ENCODE measurements around the gene MAP3K19.

Gene MAP3K19

GRCh38 chr2:135009339-135009738 lies 37.9 kb downstream of the MAP3K19 start:
- TF ChIP-seq, protein P1, sequence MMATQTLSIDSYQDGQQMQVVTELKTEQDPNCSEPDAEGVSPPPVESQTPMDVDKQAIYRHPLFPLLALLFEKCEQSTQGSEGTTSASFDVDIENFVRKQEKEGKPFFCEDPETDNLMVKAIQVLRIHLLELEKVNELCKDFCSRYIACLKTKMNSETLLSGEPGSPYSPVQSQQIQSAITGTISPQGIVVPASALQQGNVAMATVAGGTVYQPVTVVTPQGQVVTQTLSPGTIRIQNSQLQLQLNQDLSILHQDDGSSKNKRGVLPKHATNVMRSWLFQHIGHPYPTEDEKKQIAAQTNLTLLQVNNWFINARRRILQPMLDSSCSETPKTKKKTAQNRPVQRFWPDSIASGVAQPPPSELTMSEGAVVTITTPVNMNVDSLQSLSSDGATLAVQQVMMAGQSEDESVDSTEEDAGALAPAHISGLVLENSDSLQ (IDR thresholded peaks at IDR 0.05) = no peak
- TF ChIP-seq SUZ12 (IDR thresholded peaks at IDR 0.05) = no peak
- TF ChIP-seq ZNF384 (IDR thresholded peaks at IDR 0.05) = no peak
- no peak for TF ChIP-seq TARDBP (IDR thresholded peaks at IDR 0.05)
- TF ChIP-seq L3MBTL2 (conservative IDR thresholded peaks at IDR 0.05) = no peak
- TF ChIP-seq ARNT (IDR thresholded peaks at IDR 0.05) = no peak
- no peak for TF ChIP-seq HDGF (IDR thresholded peaks at IDR 0.05; ENCODE audit: borderline replicate concordance)
- no peak for TF ChIP-seq NFRKB (IDR thresholded peaks at IDR 0.05)
- TF ChIP-seq SP1 (IDR thresholded peaks at IDR 0.05) = no peak
- no peak for TF ChIP-seq CTBP1 (IDR thresholded peaks at IDR 0.05; ENCODE audit: borderline replicate concordance)
- TF ChIP-seq FOXM1 (IDR thresholded peaks at IDR 0.05; ENCODE audit: borderline replicate concordance) = no peak
- TF ChIP-seq LEF1 (IDR thresholded peaks at IDR 0.05; ENCODE audit: borderline replicate concordance) = no peak
- no peak for TF ChIP-seq BHLHE40 (IDR thresholded peaks at IDR 0.05; ENCODE audit: borderline replicate concordance)
- no peak for TF ChIP-seq FOXA1 (IDR thresholded peaks at IDR 0.05)
- no peak for TF ChIP-seq FOXK2 (IDR thresholded peaks at IDR 0.05)
- no peak for TF ChIP-seq ELF4 (IDR thresholded peaks at IDR 0.05)
- POLR2A ChIA-PET = no interaction called here
- DNase-seq (ENCODE audit: extremely low spot score) = no peak
- CTCF ChIA-PET = no interaction called here

DNA sequence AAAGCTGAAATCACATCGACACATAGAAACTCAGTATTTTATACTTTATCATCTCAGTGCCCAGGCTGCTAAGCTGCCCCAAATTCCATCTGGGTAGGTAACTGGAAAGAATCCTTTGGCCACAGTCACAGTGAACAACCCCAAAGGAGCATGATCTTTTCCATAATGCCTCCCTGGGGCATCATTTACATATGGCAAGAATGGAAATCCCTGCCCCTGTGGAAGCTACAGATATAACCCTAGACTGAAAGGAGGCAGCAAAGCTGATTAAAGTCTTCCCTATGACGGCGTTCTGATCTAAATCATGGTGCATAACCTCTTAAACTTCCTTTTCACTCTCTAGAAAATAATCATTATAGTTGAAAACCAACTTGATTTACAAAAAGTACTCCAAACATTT lies 41.5 kb downstream of the MAP3K19 start:
- CTCF ChIA-PET = interaction anchor here (1.7 kb wide), 1 partner anchor 149 kb away, joined by 5 read pairs; no protein-coding TSS in a partner anchor
- TF ChIP-seq HDGF (IDR thresholded peaks at IDR 0.05; ENCODE audit: borderline replicate concordance) (no peak), ELF4 (IDR thresholded peaks at IDR 0.05) (no peak), SP1 (IDR thresholded peaks at IDR 0.05) (no peak)

GRCh38 chr2:135004005-135004746 lies 43.1 kb downstream of the MAP3K19 start:
- TF ChIP-seq TARDBP (IDR thresholded peaks at IDR 0.05) = no peak
- peak; percentile 68 for TF ChIP-seq L3MBTL2 (conservative IDR thresholded peaks at IDR 0.05)
- peak; percentile 85 for DNase-seq (ENCODE audit: extremely low spot score)
- ChIA-PET CTCF (interaction anchor here (0.6 to 1.9 kb wide), 11 partner anchors 9 to 794 kb away, joined by 3 to 18 read pairs (median 4); no protein-coding TSS in a partner anchor), POLR2A (interaction anchor here (1.1 kb wide), 1 partner anchor 48 kb away, joined by 3 read pairs; the partner anchor contains the start of gene RAB3GAP1)

More for the DNA sequence above, 41.5 kb downstream of the MAP3K19 start:
- POLR2A ChIA-PET = no interaction called here
- no peak for DNase-seq (ENCODE audit: extremely low spot score)

GRCh38 chr2:135002836-135003235 lies 44.4 kb downstream of the MAP3K19 start:
- ChIA-PET POLR2A (interaction anchor here (1.1 kb wide), 1 partner anchor 49 kb away, joined by 3 read pairs; the partner anchor contains the start of gene RAB3GAP1), CTCF (interaction anchor here (1.9 kb wide), 1 partner anchor 707 kb away, joined by 10 read pairs; no protein-coding TSS in a partner anchor)
- TF ChIP-seq ELF4 (IDR thresholded peaks at IDR 0.05) (no peak), TARDBP (IDR thresholded peaks at IDR 0.05) (no peak), FOXA1 (IDR thresholded peaks at IDR 0.05) (no peak), ARNT (IDR thresholded peaks at IDR 0.05) (no peak), SUZ12 (IDR thresholded peaks at IDR 0.05) (no peak)
- no peak for DNase-seq (ENCODE audit: extremely low spot score)

DNA sequence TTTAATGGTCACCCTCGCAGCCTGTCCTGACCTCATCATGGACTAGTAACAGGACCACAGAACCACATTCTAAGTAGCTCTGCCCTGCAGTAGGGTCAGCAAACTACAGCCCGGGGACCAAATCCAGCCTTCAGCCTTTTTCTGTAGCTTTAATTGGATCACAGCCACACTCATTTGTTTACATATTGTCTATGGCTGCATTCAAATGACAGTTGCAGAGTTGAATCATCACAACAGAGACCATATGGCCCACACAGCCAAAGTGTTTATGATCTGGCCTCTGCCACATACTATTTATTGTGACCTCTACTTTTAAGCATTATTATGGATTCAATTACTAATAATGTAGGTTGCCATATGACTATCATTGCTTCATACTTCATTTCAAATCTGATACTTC lies 47.7 kb downstream of the MAP3K19 start:
- no peak for DNase-seq (ENCODE audit: extremely low spot score)
- POLR2A ChIA-PET = no interaction called here
- CTCF ChIA-PET = no interaction called here
- TF ChIP-seq ZNF384 (IDR thresholded peaks at IDR 0.05) (no peak), FOXA1 (IDR thresholded peaks at IDR 0.05) (no peak)

DNA sequence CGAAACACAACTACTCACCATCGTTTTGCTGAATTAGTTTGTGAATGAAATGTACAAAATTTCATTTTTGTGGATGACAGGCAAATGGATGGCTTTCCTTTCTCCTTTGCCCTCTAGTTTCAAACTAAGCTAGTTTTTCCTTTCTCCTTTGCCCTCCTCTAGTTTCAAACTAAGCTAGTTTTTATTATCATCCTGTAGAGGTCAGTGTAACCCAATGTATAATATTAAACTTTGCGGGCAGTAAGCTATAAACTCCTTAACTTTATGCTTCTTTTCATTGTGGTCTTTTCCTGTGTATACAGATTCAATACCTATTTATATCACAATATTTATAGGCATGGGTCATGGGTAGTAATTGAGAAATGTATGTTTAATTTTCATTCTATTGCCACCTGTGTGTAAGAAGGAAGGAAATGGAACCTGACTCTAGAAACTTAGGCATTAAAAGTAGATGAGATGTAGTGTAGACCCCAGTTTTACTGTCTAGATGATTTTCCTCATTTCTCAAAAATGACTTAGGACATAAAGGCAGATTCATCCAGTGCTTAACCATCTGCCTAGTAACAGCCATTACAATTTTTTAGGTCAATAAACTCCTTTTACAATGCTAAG lies 58.1 kb downstream of the MAP3K19 start:
- peak; percentile 31 for DNase-seq (ENCODE audit: extremely low spot score)
- ChIA-PET CTCF (interaction anchor here (0.7 to 2.8 kb wide), 8 partner anchors 12 to 814 kb away, joined by 3 to 18 read pairs (median 4); no protein-coding TSS in a partner anchor), POLR2A (no interaction called here)
- TF ChIP-seq NFRKB (IDR thresholded peaks at IDR 0.05) (no peak), ELF4 (IDR thresholded peaks at IDR 0.05) (no peak), HDGF (IDR thresholded peaks at IDR 0.05; ENCODE audit: borderline replicate concordance) (no peak), FOXK2 (IDR thresholded peaks at IDR 0.05) (no peak), BHLHE40 (IDR thresholded peaks at IDR 0.05; ENCODE audit: borderline replicate concordance) (no peak), CTBP1 (IDR thresholded peaks at IDR 0.05; ENCODE audit: borderline replicate concordance) (no peak)
- TF ChIP-seq, protein P1 (IDR thresholded peaks at IDR 0.05) = no peak

DNA sequence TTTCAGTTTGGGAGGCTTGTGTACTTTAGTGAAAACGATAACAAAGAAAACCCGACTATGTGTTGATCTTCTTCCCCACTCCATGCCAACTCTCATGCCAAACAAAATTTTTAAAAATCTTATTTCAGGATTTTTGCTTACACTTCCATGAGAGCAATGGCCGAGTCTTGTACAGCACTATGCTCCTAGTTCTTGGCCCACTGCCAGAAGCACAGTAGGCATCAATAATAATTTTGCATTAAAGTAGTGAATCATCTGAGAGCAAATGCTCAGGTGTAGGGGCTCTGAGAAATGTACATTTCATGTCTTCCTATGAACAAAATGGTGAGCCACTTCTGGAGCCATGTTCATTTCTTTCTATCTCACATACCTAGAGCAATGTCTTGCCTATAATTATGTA lies 62.2 kb downstream of the MAP3K19 start:
- DNase-seq (ENCODE audit: extremely low spot score) = no peak
- ChIA-PET CTCF (no interaction called here), POLR2A (no interaction called here)
- TF ChIP-seq CTBP1 (IDR thresholded peaks at IDR 0.05; ENCODE audit: borderline replicate concordance) (no peak), ARNT (IDR thresholded peaks at IDR 0.05) (no peak), TARDBP (IDR thresholded peaks at IDR 0.05) (no peak), SP1 (IDR thresholded peaks at IDR 0.05) (no peak), FOXK2 (IDR thresholded peaks at IDR 0.05) (no peak), FOXA1 (IDR thresholded peaks at IDR 0.05) (no peak)
